Heart right ventricle (tissue), 16 donors: ENCODE data around the gene SMURF2. TPM values are rescaled to one million over a fixed set of nuclear protein-coding genes. Genes with fewer than 3 reads are reported as not detected.
A peak's percentile ranks its signal among the peaks of the same experiment; 100 is the strongest.

ENCODE experiments used
- ATAC-seq, 8 donors: fragments of 200-7000 bp; cut with Tn5 transposase; one replicate each; pipeline ENCODE4 v1.9.1; 2020; ENCODE audit warnings: mild to moderate bottlenecking in 8 of 8, moderate library complexity in 8 of 8, moderate number of reproducible peaks in 1 of 8
- DNase-seq, 2 donors: peaks; one replicate each; pipeline ENCODE4 v3.0.0-alpha.2; 2020
- H3K27ac ChIP-seq, 10 donors: fragments of 200-600 bp; sonication (generic) in 2 of 10; one replicate each; pipeline versions ENCODE4 v1.5.0 to v1.8.0; 2020 to 2022; ENCODE audit warnings: mild to moderate bottlenecking in 3 of 10
- H3K27me3 ChIP-seq, 7 donors: fragments of 200-600 bp; one replicate each; pipeline ENCODE4 v1.8.0; 2021 to 2022; ENCODE audit warnings: mild to moderate bottlenecking in 2 of 7
- H3K36me3 ChIP-seq, 9 donors: fragments of 200-600 bp; sonication (generic) in 1 of 9; one replicate each; pipeline versions ENCODE4 v1.5.0 to v1.8.0; 2020 to 2022; ENCODE audit warnings: mild to moderate bottlenecking in 2 of 9
- H3K4me1 ChIP-seq, 9 donors: fragments of 200-600 bp; sonication (generic) in 1 of 9; one replicate each; pipeline versions ENCODE4 v1.5.0 to v1.8.0; 2020 to 2022; ENCODE audit warnings: mild to moderate bottlenecking in 4 of 9
- H3K4me3 ChIP-seq, 10 donors: fragments of 200-600 bp; sonication (generic) in 2 of 10; one replicate each; pipeline versions ENCODE4 v1.5.0 to v1.8.0; 2020 to 2022; ENCODE audit warnings: mild to moderate bottlenecking in 7 of 10, moderate library complexity in 2 of 10
- H3K9me3 ChIP-seq, 11 donors: fragments of 200-600 bp in 10 of 11; sonication (generic) in 2 of 11; one replicate each; pipeline versions ENCODE4 v1.5.0 to v1.8.0; 2013 to 2022; ENCODE audit warnings: mild to moderate bottlenecking in 2 of 11, control low read depth in 1 of 11, moderate library complexity in 1 of 11
- CTCF ChIP-seq, 9 donors: fragments of 200-600 bp; sonication (generic) in 2 of 9; IDR thresholded peaks; one replicate each; pipeline versions ENCODE4 v1.5.0 to v1.8.0; 2021 to 2022; ENCODE audit warnings: antibody characterized with exemption in 9 of 9, mild to moderate bottlenecking in 5 of 9, moderate library complexity in 1 of 9
- WGBS, 2 donors: extraction: QIAGEN DNeasy Blood & Tissue Kit; methylation state at CpG; one replicate each; pipeline ENCODE4 v1.1.7; 2013; ENCODE audit warnings: inconsistent platforms in 1 of 2; 5-methylcytosine and 5-hydroxymethylcytosine counted together
- intact Hi-C, 10 donors: fragments of 100-400 bp; cut with DNase I; formaldehyde crosslinking; loops; one replicate each; pipeline versions ENCODE4 v1.11.1 to v1.14.2; 2022
- polyA plus RNA-seq, 2 donors: library from polyadenylated mRNA; stranded (reverse); fragments of 200-250 nt; gene quantifications; one replicate each; pipeline ENCODE4 v1.2.3, GENCODE V29; 2013
- total RNA-seq, 10 donors: library from RNA; stranded (reverse); fragmentation: NEBNext Ultra II Directional in 3 of 10; extraction: Animal tissue kit (Norgen Biotek cat#: 25700) in 3 of 10; gene quantifications; one replicate each; pipeline versions ENCODE4 v1.2.1 to v1.2.4, GENCODE V29; 2021 to 2023
- donor health status: Arrhythmogenic right ventricular cardiomyopathy.
- donor health status: ischemic (EF 13 %, LVEDD 7.1; RV severe dilation, severe dysfunction).
- donor health status: healthy with polysubstance abuse.
- donor health status: DM: no; HTN: yes; CAD: no.
- donor health status: DM: no; HTN: no; CAD: no.
- donor health status: ischemic (EF 25% LVEDD 6.9; RV normal size, moderate dysfunction).
- donor health status: ischemic (EF 25% LVEDD 5.7; RV mildly dilated, moderate dysfunction).
- donor health status: healthy.
- donor health status: DM: yes; HTN: yes; CAD: no.
- donor health status: Ischemic cardiomyopathy.
- donor health status: ischemic (EF 35%, LVEDD 5.7; RV mildly dilated, moderate dysfunction).
- donor health status: nonischemic (EF 11% LVEDD 7.7; RV severe dilation, severe dysfunction).
- donor health status: DM: yes; HTN: yes; CAD: no.
- donor health status: PGD.
- donor health status: ischemic (EF 29% LVEDD 5.4; RV normal size, mild dysfunction).
- donor health status: nonischemic (EF 23%, LVEDD 6.1; RV moderate dilation, normal function).

Gene SMURF2
- total and polyA plus RNA-seq, 12 donors = 4.0 to 15.5 (median 12.2) TPM

GRCh38 chr17:64627797-64628196 is 34.3 kb downstream of the SMURF2 start:
- WGBS, 2 donors = 95 to 97% methylated on average over 5 of the region's 5 CpGs
- Histone ChIP-seq H3K27me3 (no peaks in the 10 kb centered on the region), H3K4me3 (no peak overlapping the region), H3K36me3 (no peaks in the 10 kb centered on the region), H3K27ac (no peak overlapping the region), H3K9me3 (no peaks in the 10 kb centered on the region), H3K4me1 (peaks cover 2 to 73% (median 33%) of the 10 kb centered on the region in 9 donors)
- TF ChIP-seq CTCF (IDR thresholded peaks at IDR 0.05) = no peak
- no peak for DNase-seq
- intact Hi-C loops = no loop called here
- no peak for ATAC-seq

- intact Hi-C loops = no loop called here
- Histone ChIP-seq H3K4me1 (peaks cover 2 to 64% (median 31%) of the 10 kb centered on the region in 9 donors), H3K9me3 (no peaks in the 10 kb centered on the region), H3K27me3 (no peaks in the 10 kb centered on the region), H3K4me3 (no peak overlapping the region), H3K27ac (no peak overlapping the region), H3K36me3 (no peaks in the 10 kb centered on the region)
- ATAC-seq (no peak), DNase-seq (no peak)
- TF ChIP-seq CTCF (IDR thresholded peaks at IDR 0.05) = no peak
- WGBS, 2 donors = 60 to 73% methylated on average over 3 of the region's 3 CpGs
These were observed 35.3 kb downstream of the SMURF2 start for GRCh38 chr17:64626827-64627226.

GRCh38 chr17:64625541-64625940 is 36.6 kb downstream of the SMURF2 start:
- Histone ChIP-seq H3K9me3 (no peaks in the 10 kb centered on the region), H3K4me1 (peaks cover 2 to 66% (median 35%) of the 10 kb centered on the region in 9 donors), H3K4me3 (no peak overlapping the region), H3K27ac (no peak overlapping the region), H3K36me3 (no peaks in the 10 kb centered on the region), H3K27me3 (no peaks in the 10 kb centered on the region)
- 63 to 68% methylated on average over 4 of the region's 4 CpGs for WGBS, 2 donors
- TF ChIP-seq CTCF (IDR thresholded peaks at IDR 0.05) = no peak
- ATAC-seq (peak in 1 of 8 donors; percentile 19), DNase-seq (no peak)
- intact Hi-C loops = no loop called here

GRCh38 chr17:64622931-64623654 is 39.0 kb downstream of the SMURF2 start:
- H3K27me3 ChIP-seq = no peaks in the 10 kb centered on the region
- peak overlapping the region in 2 of 10 donors; percentile 52 to 71 for H3K27ac ChIP-seq
- no peak overlapping the region for H3K4me3 ChIP-seq
- 62 to 65% methylated on average over 4 of the region's 4 CpGs for WGBS, 2 donors
- no peak for DNase-seq
- H3K36me3 ChIP-seq = no peaks in the 10 kb centered on the region
- H3K9me3 ChIP-seq = no peaks in the 10 kb centered on the region
- intact Hi-C loops = no loop called here
- peak in 6 of 8 donors; percentile 27 to 75 (median 64) for ATAC-seq
- H3K4me1 ChIP-seq = peaks cover 2 to 63% (median 41%) of the 10 kb centered on the region in 9 donors
- no peak for TF ChIP-seq CTCF (IDR thresholded peaks at IDR 0.05)
